Epithelial cell of proximal tubule (primary cell): ENCODE results near the gene TXNRD1. TPM values are rescaled to one million over a fixed set of nuclear protein-coding genes. Genes with fewer than 3 reads are reported as not detected.
A peak's percentile ranks its signal among the peaks of the same experiment; 100 is the strongest.

Source experiments
- DNase-seq: peaks from one replicate; pipeline ENCODE4 v3.0.0-alpha.2; 2011; ENCODE audit warnings: low read depth
- H3K4me3 ChIP-seq: 2 replicates; pipeline ENCODE4 v1.5.1; 2011; ENCODE audit warnings: low read depth, mild to moderate bottlenecking, low read length
- CTCF ChIP-seq: conservative IDR thresholded peaks from 2 replicates; pipeline ENCODE4 v1.5.1; 2012; ENCODE audit warnings: low read depth, mild to moderate bottlenecking, low read length
- total RNA-seq: library from RNA; depleted of rRNA; stranded (reverse); fragments of >200 nt; gene quantifications from 2 replicates; pipeline ENCODE4 v1.2.3, GENCODE V29; 2015

The TXNRD1 gene
- total RNA-seq, 1 donor from 2014 or later = 268 TPM

GRCh38 chr12:104280111-104280510 is 64.5 kb downstream of the TXNRD1 start:
- no peak for DNase-seq
- H3K4me3 ChIP-seq = no peak overlapping the region
- TF ChIP-seq CTCF = no peak

- no peak for DNase-seq
- TF ChIP-seq CTCF = no peak
- H3K4me3 ChIP-seq = no peak overlapping the region
Measured at GRCh38 chr12:104280717-104281458, 65.3 kb downstream of the TXNRD1 start.

- no peak for TF ChIP-seq CTCF
- no peak for DNase-seq
- no peak overlapping the region for H3K4me3 ChIP-seq
Measured at GRCh38 chr12:104281636-104282035, 66.1 kb downstream of the TXNRD1 start.

GRCh38 chr12:104282109-104282508 is 66.5 kb downstream of the TXNRD1 start:
- DNase-seq = no peak
- H3K4me3 ChIP-seq = no peak overlapping the region
- TF ChIP-seq CTCF = no peak

GRCh38 chr12:104285740-104286515 is 70.3 kb downstream of the TXNRD1 start:
- TF ChIP-seq CTCF = no peak
- H3K4me3 ChIP-seq = peak overlapping the region; percentile 93
- DNase-seq = no peak

- peak; percentile 91 for DNase-seq
- H3K4me3 ChIP-seq = peak overlapping the region; percentile 93
- TF ChIP-seq CTCF = no peak
Measured at GRCh38 chr12:104286516-104287482, 71.2 kb downstream of the TXNRD1 start.
